K562 (cell line): ENCODE data around the gene CHCHD10.

Experiments
- CEBPB ChIP-seq: fragments of 450-650 bp; IDR thresholded peaks from 2 replicates; pipeline ENCODE4 v1.6.1; 2016; ENCODE audit warnings: missing genetic modification characterization, missing compliant biosample characterization
- CTCF ChIP-seq, 3 experiments: IDR thresholded peaks in 2 of 3; conservative IDR thresholded peaks in 1 of 3; 2 replicates each; pipeline ENCODE4 v1.5.1; 2011 to 2012; ENCODE audit warnings: low read length in 3 of 3, mild to moderate bottlenecking in 3 of 3, control low read depth in 2 of 3, improper control_type of control experiment in 1 of 3, inconsistent platforms in 1 of 3, low read depth in 1 of 3, mixed read lengths in 1 of 3, moderate library complexity in 1 of 3; ENCODE audit not compliant: insufficient read depth in 2 of 3
- FOXJ3 ChIP-seq: sonication (generic); formaldehyde crosslinking; IDR thresholded peaks from 2 replicates; pipeline ENCODE4 v1.4.0; 2020; ENCODE audit warnings: mild to moderate bottlenecking, missing genetic modification reagents
- NFIC ChIP-seq: fragments of 450-650 bp; IDR thresholded peaks from 2 replicates; pipeline ENCODE4 v1.6.1; 2017; ENCODE audit warnings: mild to moderate bottlenecking, inconsistent platforms
- NRF1 ChIP-seq, 2 experiments: fragments of 450-650 bp; IDR thresholded peaks in 1 of 2; conservative IDR thresholded peaks in 1 of 2; 2 replicates each; pipeline ENCODE4 v1.6.1; 2014; ENCODE audit warnings: mild to moderate bottlenecking in 2 of 2
- PTRF ChIP-seq: fragments of 450-650 bp; IDR thresholded peaks from 2 replicates; pipeline ENCODE4 v1.6.1; 2016; ENCODE audit warnings: mild to moderate bottlenecking, missing genetic modification characterization, missing compliant biosample characterization
- YY1 ChIP-seq, 3 experiments: IDR thresholded peaks; 2 replicates each; pipeline ENCODE4 v1.6.1; 2011; ENCODE audit warnings: low read length in 2 of 3, mild to moderate bottlenecking in 2 of 3, moderate library complexity in 2 of 3, borderline replicate concordance in 1 of 3, control low read depth in 1 of 3, low read depth in 1 of 3; ENCODE audit not compliant: insufficient read depth in 3 of 3, insufficient replicate concordance in 2 of 3, control insufficient read depth in 1 of 3, insufficient read length in 1 of 3; ENCODE audit errors: extremely low read depth in 1 of 3
- ZFP36 ChIP-seq: fragments of 150-350 bp; IDR thresholded peaks from 2 replicates; pipeline ENCODE4 v1.6.1; 2018; ENCODE audit warnings: low read length, low read depth; ENCODE audit not compliant: partially characterized antibody
- ZKSCAN3 ChIP-seq: fragments of 250-450 bp; sonication (Bioruptor Pico); IDR thresholded peaks from 2 replicates; pipeline ENCODE4 v1.4.0; 2020
- TF ChIP-seq, protein P1 (sequence below): sonication (generic); formaldehyde crosslinking; IDR thresholded peaks from 2 replicates; pipeline ENCODE4 v1.8.1; 2022; ENCODE audit warnings: missing genetic modification reagents
- TF ChIP-seq, protein P2 (sequence below), 2 experiments: fragments of 450-650 bp in 1 of 2; sonication (generic) in 1 of 2; formaldehyde crosslinking in 1 of 2; IDR thresholded peaks in 1 of 2; conservative IDR thresholded peaks in 1 of 2; 2 replicates each; pipeline versions ENCODE4 v1.6.1 to v1.8.1; 2016 to 2023; ENCODE audit warnings: mild to moderate bottlenecking in 2 of 2, moderate library complexity in 2 of 2, inconsistent platforms in 1 of 2, missing genetic modification reagents in 1 of 2

DNA sequence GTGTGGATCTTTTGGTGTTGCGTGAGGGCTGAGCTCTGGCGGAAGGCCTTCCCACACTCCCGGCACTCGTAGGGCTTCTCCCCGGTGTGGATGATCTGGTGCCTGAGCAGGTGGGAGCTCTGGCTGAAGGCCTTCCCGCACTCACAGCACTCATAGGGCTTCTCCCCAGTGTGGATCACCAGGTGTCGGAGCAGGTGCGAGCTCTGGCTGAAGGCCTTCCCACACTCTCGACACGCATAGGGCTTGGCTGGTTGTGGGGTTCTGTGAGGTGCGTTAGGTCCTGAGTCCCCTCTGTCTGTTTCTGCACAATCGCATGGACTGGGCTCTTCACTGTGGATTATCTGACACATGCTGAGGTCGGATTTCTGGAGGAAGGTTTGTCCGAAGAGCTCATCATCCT, 23.3 kb downstream of the CHCHD10 start:
- TF ChIP-seq NRF1 (conservative IDR thresholded peaks at IDR 0.05 in 1 of 2, IDR thresholded peaks at IDR 0.05 in 1 of 2) (no peak), ZKSCAN3 (CRISPR knock-in tag) (no peak), CTCF (IDR thresholded peaks at IDR 0.05 in 2 of 3, conservative IDR thresholded peaks at IDR 0.05 in 1 of 3; ENCODE audit: insufficient read depth in 2 of 3, low read depth in 1 of 3, low read length in 3 of 3) (no peak), CEBPB (tag) (no peak), NFIC (no peak), ZFP36 (no peak), FOXJ3 (CRISPR knock-in tag) (no peak), PTRF (tag) (no peak), YY1 (IDR thresholded peaks at IDR 0.05; ENCODE audit: borderline replicate concordance in 1 of 3, control insufficient read depth in 1 of 3, extremely low read depth in 1 of 3, insufficient read depth in 3 of 3, insufficient read length in 1 of 3, insufficient replicate concordance in 2 of 3, low read depth in 1 of 3, low read length in 2 of 3) (no peak)
- TF ChIP-seq, protein P1, sequence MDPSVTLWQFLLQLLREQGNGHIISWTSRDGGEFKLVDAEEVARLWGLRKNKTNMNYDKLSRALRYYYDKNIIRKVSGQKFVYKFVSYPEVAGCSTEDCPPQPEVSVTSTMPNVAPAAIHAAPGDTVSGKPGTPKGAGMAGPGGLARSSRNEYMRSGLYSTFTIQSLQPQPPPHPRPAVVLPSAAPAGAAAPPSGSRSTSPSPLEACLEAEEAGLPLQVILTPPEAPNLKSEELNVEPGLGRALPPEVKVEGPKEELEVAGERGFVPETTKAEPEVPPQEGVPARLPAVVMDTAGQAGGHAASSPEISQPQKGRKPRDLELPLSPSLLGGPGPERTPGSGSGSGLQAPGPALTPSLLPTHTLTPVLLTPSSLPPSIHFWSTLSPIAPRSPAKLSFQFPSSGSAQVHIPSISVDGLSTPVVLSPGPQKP: no peak
- TF ChIP-seq, protein P2, sequence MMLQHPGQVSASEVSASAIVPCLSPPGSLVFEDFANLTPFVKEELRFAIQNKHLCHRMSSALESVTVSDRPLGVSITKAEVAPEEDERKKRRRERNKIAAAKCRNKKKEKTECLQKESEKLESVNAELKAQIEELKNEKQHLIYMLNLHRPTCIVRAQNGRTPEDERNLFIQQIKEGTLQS (IDR thresholded peaks at IDR 0.05): no peak
- TF ChIP-seq, protein P2 (CRISPR knock-in tag; conservative IDR thresholded peaks at IDR 0.05): no peak
